ENCODE data around the gene ZNRF3. TPM values are rescaled to one million over a fixed set of nuclear protein-coding genes. Genes with fewer than 3 reads are reported as not detected.

ZNRF3 gene
- total and polyA plus RNA-seq, 7 donors = 2.2 to 8.5 (median 4.9) TPM

DNA sequence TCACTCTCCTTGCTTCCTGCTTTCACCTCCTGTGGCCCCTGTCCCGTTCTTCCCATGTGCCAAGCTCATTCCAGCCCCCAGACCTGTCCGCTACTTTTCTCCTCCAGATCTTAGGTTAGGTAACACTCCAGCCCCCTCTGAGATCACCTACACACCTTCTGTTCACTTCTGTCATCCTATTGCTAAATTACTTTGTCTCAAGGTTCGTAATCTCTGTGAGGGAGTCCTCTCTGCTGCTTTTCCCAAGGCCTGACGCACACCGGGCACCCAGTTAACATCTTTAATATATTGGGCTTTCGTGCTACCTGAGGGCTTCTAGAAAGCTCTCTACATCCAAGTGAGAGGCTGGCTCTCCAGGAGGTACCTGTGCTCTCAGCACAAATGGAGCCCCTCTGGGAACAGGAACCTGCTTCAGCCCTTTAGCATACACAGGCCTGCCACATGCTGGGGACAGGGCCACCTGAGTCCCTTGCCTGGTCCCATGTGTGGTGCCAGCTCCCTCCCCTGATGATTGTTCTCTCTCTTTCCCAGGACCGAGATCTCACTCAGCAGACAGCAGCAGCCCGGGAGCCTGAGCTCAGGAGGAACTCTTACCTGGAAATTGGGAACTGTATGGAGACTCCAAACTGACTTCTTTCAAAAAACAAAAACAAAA is 169.8 kb downstream of the ZNRF3 start:
- Histone ChIP-seq H3K4me3 (no peak overlapping the region), H3K36me3 (ENCODE audit: insufficient read depth in 1 of 2, low read depth in 1 of 2) (peaks cover 0 to 26% of the 10 kb centered on the region in 2 donors), H3K27ac (no peak overlapping the region), H3K27me3 (ENCODE audit: insufficient read depth in 3 of 3, low read length in 2 of 3) (no peaks in the 10 kb centered on the region), H3K9me3 (no peaks in the 10 kb centered on the region), H3K4me1 (peaks cover 8% of the 10 kb centered on the region)
- DNase-seq (no peak), ATAC-seq (no peak)
- 92 to 96% (median 93%) methylated on average over 8 of the region's 8 CpGs for WGBS, 3 donors
- intact Hi-C loops (cut with DNase I) = no loop called here
- TF ChIP-seq, protein P1, sequence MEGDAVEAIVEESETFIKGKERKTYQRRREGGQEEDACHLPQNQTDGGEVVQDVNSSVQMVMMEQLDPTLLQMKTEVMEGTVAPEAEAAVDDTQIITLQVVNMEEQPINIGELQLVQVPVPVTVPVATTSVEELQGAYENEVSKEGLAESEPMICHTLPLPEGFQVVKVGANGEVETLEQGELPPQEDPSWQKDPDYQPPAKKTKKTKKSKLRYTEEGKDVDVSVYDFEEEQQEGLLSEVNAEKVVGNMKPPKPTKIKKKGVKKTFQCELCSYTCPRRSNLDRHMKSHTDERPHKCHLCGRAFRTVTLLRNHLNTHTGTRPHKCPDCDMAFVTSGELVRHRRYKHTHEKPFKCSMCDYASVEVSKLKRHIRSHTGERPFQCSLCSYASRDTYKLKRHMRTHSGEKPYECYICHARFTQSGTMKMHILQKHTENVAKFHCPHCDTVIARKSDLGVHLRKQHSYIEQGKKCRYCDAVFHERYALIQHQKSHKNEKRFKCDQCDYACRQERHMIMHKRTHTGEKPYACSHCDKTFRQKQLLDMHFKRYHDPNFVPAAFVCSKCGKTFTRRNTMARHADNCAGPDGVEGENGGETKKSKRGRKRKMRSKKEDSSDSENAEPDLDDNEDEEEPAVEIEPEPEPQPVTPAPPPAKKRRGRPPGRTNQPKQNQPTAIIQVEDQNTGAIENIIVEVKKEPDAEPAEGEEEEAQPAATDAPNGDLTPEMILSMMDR (IDR thresholded peaks at IDR 0.05) = no peak

DNA sequence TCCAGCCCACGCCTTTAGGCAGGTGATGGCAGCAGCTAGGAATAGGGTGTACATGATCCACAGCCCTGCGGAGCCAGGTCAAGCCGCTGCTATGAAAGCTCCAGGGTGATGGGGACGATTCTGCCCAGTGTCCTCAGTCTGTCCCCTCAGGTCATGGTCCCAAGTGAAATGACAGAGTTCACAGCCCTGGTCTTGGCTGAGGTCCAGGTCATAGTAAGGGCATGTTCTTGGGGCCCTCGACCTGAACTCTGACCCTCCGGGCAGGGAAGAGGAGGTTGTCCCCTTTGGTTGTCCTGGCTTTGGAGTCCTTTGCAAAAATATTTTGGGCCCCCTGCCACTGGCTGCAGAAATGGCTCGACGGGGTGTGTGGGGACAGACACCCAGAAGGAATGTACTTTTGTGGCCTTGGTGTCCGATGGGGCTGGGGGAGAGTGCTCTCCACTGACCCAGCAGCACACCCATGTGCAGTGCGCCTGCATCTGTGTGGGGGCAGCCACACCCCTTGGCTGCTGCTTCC is 170.9 kb downstream of the ZNRF3 start:
- peak; percentile 12 to 32 (median 20) for ATAC-seq
- no peak overlapping the region for H3K4me3 ChIP-seq
- no peak for DNase-seq
- H3K4me1 ChIP-seq = peaks cover 16% of the 10 kb centered on the region
- H3K36me3 ChIP-seq (ENCODE audit: insufficient read depth in 1 of 2, low read depth in 1 of 2) = peaks cover 0 to 15% of the 10 kb centered on the region in 2 donors
- no peaks in the 10 kb centered on the region for H3K27me3 ChIP-seq (ENCODE audit: insufficient read depth in 3 of 3, low read length in 2 of 3)
- H3K27ac ChIP-seq = no peak overlapping the region
- intact Hi-C loops (cut with DNase I) = no loop called here
- H3K9me3 ChIP-seq = no peaks in the 10 kb centered on the region
- TF ChIP-seq, protein P1 (IDR thresholded peaks at IDR 0.05) = no peak
- 54 to 72% (median 67%) methylated on average over 10 of the region's 10 CpGs for WGBS, 3 donors

DNA sequence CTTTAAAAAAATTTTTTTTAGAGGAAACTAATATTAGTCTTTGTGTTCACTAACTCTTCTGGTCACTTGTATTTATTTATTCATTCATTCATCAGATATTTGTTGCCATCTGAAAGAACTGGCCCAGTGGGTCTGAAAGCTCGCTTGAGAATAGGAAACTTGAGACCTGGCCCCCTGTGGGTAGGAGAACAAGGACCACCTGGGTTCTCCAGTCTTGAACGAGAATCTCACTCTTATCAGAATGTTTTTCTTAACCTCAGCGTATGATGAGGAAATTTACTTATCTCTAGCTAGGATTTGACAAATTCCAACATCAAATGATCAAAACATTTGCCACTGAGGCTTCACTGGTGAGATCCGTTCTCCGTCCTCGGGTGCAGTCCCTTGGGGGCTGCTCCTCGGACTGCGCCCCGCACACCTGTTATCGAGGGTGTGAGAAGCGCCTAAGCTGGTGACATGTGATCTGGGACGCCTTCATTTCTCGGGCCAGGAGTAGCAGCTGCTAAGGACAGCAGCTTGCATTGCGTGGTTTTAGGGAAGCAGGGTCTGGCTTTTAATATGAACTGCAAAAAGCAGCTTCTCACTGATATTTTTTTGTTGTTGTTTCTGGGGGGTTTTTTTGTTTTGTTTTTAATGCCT is 171.9 kb downstream of the ZNRF3 start:
- Histone ChIP-seq H3K36me3 (ENCODE audit: insufficient read depth in 1 of 2, low read depth in 1 of 2) (peaks cover 0 to 5% of the 10 kb centered on the region in 2 donors), H3K27me3 (ENCODE audit: insufficient read depth in 3 of 3, low read length in 2 of 3) (no peaks in the 10 kb centered on the region), H3K27ac (no peak overlapping the region), H3K4me1 (peaks cover 16% of the 10 kb centered on the region), H3K9me3 (no peaks in the 10 kb centered on the region), H3K4me3 (no peak overlapping the region)
- WGBS, 3 donors = 26 to 40% (median 28%) methylated on average over 14 of the region's 14 CpGs
- intact Hi-C loops (cut with DNase I) = no loop called here
- TF ChIP-seq, protein P1 (IDR thresholded peaks at IDR 0.05) = no peak
- ATAC-seq = peak; percentile 69 to 81 (median 70)
- DNase-seq = no peak

DNA sequence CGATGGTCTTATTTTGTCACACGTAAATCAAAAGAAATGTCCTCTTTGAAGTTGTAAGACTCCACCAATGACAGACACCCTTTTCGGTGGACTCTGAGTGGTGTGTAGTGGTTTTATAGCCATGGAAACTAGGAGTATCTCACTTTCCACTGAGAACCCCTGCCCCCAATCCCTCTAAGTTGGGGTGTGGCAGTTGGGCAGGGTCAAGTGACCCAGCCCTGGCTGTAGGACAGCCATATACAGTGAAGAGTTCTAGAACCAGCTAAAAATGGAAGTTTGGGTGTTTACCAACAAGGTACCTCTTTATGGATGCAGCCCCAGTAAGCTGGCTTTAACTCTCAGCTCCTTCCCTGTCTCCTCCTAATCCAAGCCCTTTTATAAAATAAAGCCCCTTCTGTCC is 173.1 kb downstream of the ZNRF3 start:
- H3K27me3 ChIP-seq (ENCODE audit: insufficient read depth in 3 of 3, low read length in 2 of 3) = no peaks in the 10 kb centered on the region
- TF ChIP-seq, protein P1 (IDR thresholded peaks at IDR 0.05) = no peak
- H3K36me3 ChIP-seq (ENCODE audit: insufficient read depth in 1 of 2, low read depth in 1 of 2) = no peaks in the 10 kb centered on the region
- no peak overlapping the region for H3K27ac ChIP-seq
- no peak overlapping the region for H3K4me3 ChIP-seq
- ATAC-seq (no peak), DNase-seq (no peak)
- 77 to 90% (median 84%) methylated on average over 3 of the region's 3 CpGs for WGBS, 3 donors
- peaks cover 16% of the 10 kb centered on the region for H3K4me1 ChIP-seq
- intact Hi-C loops (cut with DNase I) = no loop called here
- no peaks in the 10 kb centered on the region for H3K9me3 ChIP-seq
